SH-SY5Y (cell line): ENCODE data around the gene CREBBP.

Source experiments
- GATA2 ChIP-seq: IDR thresholded peaks from 2 replicates; pipeline ENCODE4 v1.6.1; 2011; ENCODE audit warnings: mild to moderate bottlenecking, low read depth, low read length
- GATA3 ChIP-seq: IDR thresholded peaks from 2 replicates; pipeline ENCODE4 v1.6.1; 2011; ENCODE audit warnings: low read depth, mild to moderate bottlenecking, low read length, moderate library complexity

DNA sequence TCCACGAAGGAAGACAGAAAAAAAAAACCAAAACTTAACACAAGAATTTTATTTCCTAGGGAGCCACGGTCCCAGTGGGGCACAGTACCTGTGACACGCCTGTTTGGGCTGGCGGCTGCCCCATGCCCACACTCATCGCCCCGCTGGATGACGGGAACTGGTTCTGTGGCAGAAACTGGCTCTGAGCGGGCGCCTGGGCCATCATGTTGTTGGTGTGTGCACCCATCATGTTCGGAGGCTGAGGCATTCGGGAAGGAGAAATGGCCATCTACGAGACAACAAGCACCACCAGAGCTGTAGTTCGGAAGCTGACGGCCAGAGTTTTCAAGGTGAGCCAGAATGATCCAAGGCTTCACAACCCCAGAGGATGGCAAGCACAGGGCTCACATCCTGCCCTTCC lies 106.8 kb downstream of the CREBBP start:
- no peak for TF ChIP-seq GATA3
- no peak for TF ChIP-seq GATA2
